Neuronal stem cell (in vitro differentiated cells): ENCODE results near the gene TMEM38B.

Source experiments
- DNase-seq: peaks from one replicate; pipeline ENCODE4 v3.0.0-alpha.2; 2013; ENCODE audit warnings: low spot score
- H2AFZ ChIP-seq: one replicate; pipeline ENCODE4 v1.6.1; 2013; ENCODE audit warnings: mild to moderate bottlenecking, low read length, inconsistent platforms
- H2AK5ac ChIP-seq: 2 replicates; pipeline ENCODE4 v1.6.1; 2013; ENCODE audit warnings: low read depth, mild to moderate bottlenecking, inconsistent platforms, low read length, moderate library complexity, mixed read lengths
- H2BK120ac ChIP-seq: 2 replicates; pipeline ENCODE4 v1.6.1; 2013; ENCODE audit warnings: low read depth, mild to moderate bottlenecking, inconsistent platforms, low read length, moderate library complexity, mixed read lengths
- H2BK12ac ChIP-seq: one replicate; pipeline ENCODE4 v1.6.1; 2013; ENCODE audit warnings: low read length, inconsistent platforms
- H2BK15ac ChIP-seq: 2 replicates; pipeline ENCODE4 v1.6.1; 2013; ENCODE audit warnings: mild to moderate bottlenecking, low read length, inconsistent platforms, mixed read lengths
- H2BK5ac ChIP-seq: one replicate; pipeline ENCODE4 v1.6.1; 2013; ENCODE audit warnings: inconsistent platforms, mild to moderate bottlenecking, low read length, moderate library complexity
- H3K14ac ChIP-seq: one replicate; pipeline ENCODE4 v1.6.1; 2013; ENCODE audit warnings: low read length, inconsistent platforms
- H3K18ac ChIP-seq: 2 replicates; pipeline ENCODE4 v1.6.1; 2013; ENCODE audit warnings: low read length, inconsistent platforms
- H3K23ac ChIP-seq: 2 replicates; pipeline ENCODE4 v1.6.1; 2013; ENCODE audit warnings: low read depth, mild to moderate bottlenecking, mixed read lengths, low read length, inconsistent platforms; ENCODE audit not compliant: poor library complexity
- H3K27ac ChIP-seq: replicated peaks from 3 replicates; pipeline ENCODE4 v1.5.1; 2013; ENCODE audit warnings: low read length, inconsistent platforms
- H3K27me3 ChIP-seq, 3 experiments: 2 replicates each; pipeline ENCODE4 v1.6.1; 2013; ENCODE audit warnings: low read length in 3 of 3, mild to moderate bottlenecking in 2 of 3, inconsistent platforms in 1 of 3, low read depth in 1 of 3, mixed read lengths in 1 of 3, moderate library complexity in 1 of 3; ENCODE audit not compliant: control insufficient read depth in 3 of 3, insufficient read depth in 3 of 3
- H3K36me3 ChIP-seq, 2 donors: replicated peaks in 1 of 2; 2 replicates each; pipeline ENCODE4 v1.6.1; 2013; ENCODE audit warnings: low read length in 2 of 2; ENCODE audit not compliant: control insufficient read depth in 2 of 2, insufficient read depth in 2 of 2
- H3K4ac ChIP-seq: 2 replicates; pipeline ENCODE4 v1.6.1; 2013; ENCODE audit warnings: inconsistent platforms, mild to moderate bottlenecking, low read length, moderate library complexity
- H3K4me1 ChIP-seq, 2 donors: 1 replicate in 1 of 2; 2 replicates in 1 of 2; pipeline ENCODE4 v1.6.1; 2013; ENCODE audit warnings: low read length in 2 of 2, low read depth in 1 of 2; ENCODE audit not compliant: control insufficient read depth in 2 of 2, insufficient read depth in 1 of 2
- H3K4me2 ChIP-seq: one replicate; pipeline ENCODE4 v1.6.1; 2013; ENCODE audit warnings: mild to moderate bottlenecking, low read length, inconsistent platforms; ENCODE audit not compliant: insufficient read depth, poor library complexity, severe bottlenecking
- H3K4me3 ChIP-seq, 2 donors: 2 replicates each; pipeline ENCODE4 v1.5.1; 2013; ENCODE audit warnings: low read length in 2 of 2, mild to moderate bottlenecking in 2 of 2, inconsistent platforms in 1 of 2, moderate library complexity in 1 of 2
- H3K79me1 ChIP-seq: one replicate; pipeline ENCODE4 v1.6.1; 2013; ENCODE audit warnings: low read depth, mild to moderate bottlenecking, inconsistent platforms, low read length, moderate library complexity
- H3K9ac ChIP-seq: one replicate; pipeline ENCODE4 v1.6.1; 2013; ENCODE audit warnings: mild to moderate bottlenecking, low read depth, low read length, inconsistent platforms; ENCODE audit not compliant: poor library complexity
- H3K9me3 ChIP-seq, 2 donors: replicated peaks in 1 of 2; 2 replicates each; pipeline versions ENCODE3 to v1.6.1; 2013; ENCODE audit warnings: low read length in 2 of 2, mild to moderate bottlenecking in 2 of 2, inconsistent platforms in 1 of 2, low read depth in 1 of 2, mixed read lengths in 1 of 2, moderate library complexity in 1 of 2; ENCODE audit not compliant: control insufficient read depth in 2 of 2, insufficient read depth in 1 of 2
- H4K8ac ChIP-seq: one replicate; pipeline ENCODE4 v1.6.1; 2013; ENCODE audit warnings: low read depth, mild to moderate bottlenecking, inconsistent platforms, low read length, moderate library complexity
- H4K91ac ChIP-seq: one replicate; pipeline ENCODE4 v1.6.1; 2013; ENCODE audit warnings: low read length, low read depth, mild to moderate bottlenecking, inconsistent platforms; ENCODE audit not compliant: poor library complexity
- WGBS, 2 donors: extraction: QIAGEN DNeasy Blood & Tissue Kit; methylation state at CpG; one replicate each; pipeline ENCODE4 v1.1.7; 2013; ENCODE audit warnings: missing lambda C conversion rate in 2 of 2, mixed read lengths in 1 of 2; ENCODE audit not compliant: insufficient read length in 2 of 2, insufficient replicate concordance in 1 of 2; ENCODE audit errors: extremely low coverage in 2 of 2; 5-methylcytosine and 5-hydroxymethylcytosine counted together

Gene TMEM38B

DNA sequence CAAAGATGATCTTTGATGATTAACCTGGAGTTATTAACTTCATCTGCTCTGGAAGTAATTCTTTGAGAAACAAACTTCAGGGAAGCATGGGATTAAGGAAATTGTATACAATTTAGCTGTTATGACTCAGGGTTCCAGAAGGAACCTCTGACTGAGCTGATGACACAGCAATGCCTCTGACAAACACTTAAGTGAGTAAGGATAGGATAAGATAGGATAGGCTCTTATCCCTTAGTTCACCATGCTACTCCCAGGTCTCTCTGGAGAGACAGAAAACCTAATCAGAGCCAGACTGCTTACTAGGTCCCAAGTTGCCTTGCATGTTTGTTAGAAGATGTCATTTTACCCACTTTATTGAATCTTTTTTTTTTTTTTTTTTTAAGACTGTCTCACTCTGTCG lies 12.6 kb upstream of the TMEM38B start:
- no peaks in the 10 kb centered on the region for H3K9me3 ChIP-seq
- H2AFZ ChIP-seq: no peak overlapping the region
- H2BK120ac ChIP-seq: no peak overlapping the region
- no peak overlapping the region for H4K91ac ChIP-seq
- no peak overlapping the region for H2AK5ac ChIP-seq
- H3K18ac ChIP-seq: no peak overlapping the region
- peaks cover 3 to 9% of the 10 kb centered on the region in 2 donors for H3K4me1 ChIP-seq
- no peak overlapping the region for H2BK15ac ChIP-seq
- no peak overlapping the region for H3K4me2 ChIP-seq
- no peak overlapping the region for H4K8ac ChIP-seq
- H3K27me3 ChIP-seq: no peaks in the 10 kb centered on the region
- no peaks in the 10 kb centered on the region for H3K36me3 ChIP-seq
- H3K4me3 ChIP-seq: no peak overlapping the region
- H3K23ac ChIP-seq: no peak overlapping the region
- no CpG with 5 or more reads among the region's 1 CpG for WGBS, 2 donors
- no peak overlapping the region for H3K4ac ChIP-seq
- H2BK5ac ChIP-seq: no peak overlapping the region
- no peaks in the 10 kb centered on the region for H3K79me1 ChIP-seq
- no peak overlapping the region for H3K27ac ChIP-seq
- no peak overlapping the region for H3K14ac ChIP-seq
- no peak for DNase-seq
- no peak overlapping the region for H3K9ac ChIP-seq
- no peak overlapping the region for H2BK12ac ChIP-seq

DNA sequence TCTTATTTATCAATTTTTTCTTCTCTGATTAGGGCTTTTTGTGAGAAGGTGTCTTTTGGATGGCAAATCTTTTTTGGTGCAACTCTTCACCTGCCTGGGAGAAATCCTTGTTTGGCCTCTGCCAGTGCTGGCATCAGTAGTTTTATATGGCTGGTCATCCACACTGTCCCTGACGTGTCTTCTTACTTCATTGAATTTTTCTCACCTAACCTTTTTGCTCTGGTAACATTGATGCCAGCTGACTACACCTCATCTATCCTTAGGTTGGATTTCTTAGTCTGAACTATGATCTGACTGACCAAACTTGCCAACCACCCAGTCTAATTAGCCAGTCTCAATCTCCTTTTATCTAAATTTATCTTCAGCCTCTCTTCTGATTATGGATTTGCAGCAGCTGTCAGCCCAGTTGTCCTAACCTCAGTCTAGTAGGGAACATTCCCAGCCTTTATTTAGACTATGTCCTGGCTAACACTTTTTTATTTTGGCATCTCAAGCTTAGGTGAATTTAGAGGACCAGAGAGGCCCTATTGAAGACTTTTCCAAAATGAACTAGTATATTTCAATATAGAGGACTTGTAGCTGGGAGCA lies 10.6 kb upstream of the TMEM38B start:
- Histone ChIP-seq H3K36me3 (no peaks in the 10 kb centered on the region), H2BK5ac (no peak overlapping the region), H3K4me3 (no peak overlapping the region), H2BK15ac (no peak overlapping the region), H3K27ac (no peak overlapping the region), H3K23ac (no peak overlapping the region), H3K4ac (no peak overlapping the region), H4K91ac (no peak overlapping the region), H2AFZ (no peak overlapping the region), H3K79me1 (no peaks in the 10 kb centered on the region), H3K18ac (no peak overlapping the region), H3K4me2 (no peak overlapping the region), H3K4me1 (peaks cover 0 to 1% of the 10 kb centered on the region in 2 donors), H3K14ac (no peak overlapping the region), H2AK5ac (no peak overlapping the region), H2BK12ac (no peak overlapping the region), H3K9me3 (no peaks in the 10 kb centered on the region), H3K9ac (no peak overlapping the region), H2BK120ac (no peak overlapping the region), H3K27me3 (no peaks in the 10 kb centered on the region), H4K8ac (no peak overlapping the region)
- DNase-seq: no peak
- no CpG with 5 or more reads among the region's 1 CpG for WGBS, 2 donors

DNA sequence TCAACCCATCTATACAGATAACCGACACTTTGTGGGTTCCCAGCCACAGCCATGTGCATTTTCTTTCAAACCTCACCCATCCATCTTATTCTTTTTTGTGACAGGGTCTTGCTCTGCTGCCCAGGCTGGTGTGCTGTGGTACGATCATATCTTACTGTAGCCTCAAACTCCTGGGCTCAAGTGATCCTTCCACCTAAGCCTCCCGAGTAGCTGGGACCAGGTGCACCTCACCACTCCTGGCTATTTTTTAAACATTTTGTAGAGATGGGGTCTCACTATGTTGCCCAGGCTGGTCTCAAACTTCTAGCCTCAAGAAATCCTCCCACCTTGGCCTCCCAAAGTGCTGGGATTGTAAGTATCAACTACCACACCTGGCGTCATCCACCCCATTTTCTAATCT lies 7.4 kb upstream of the TMEM38B start:
- no peak overlapping the region for H3K4me2 ChIP-seq
- H3K4ac ChIP-seq: no peak overlapping the region
- H4K8ac ChIP-seq: no peak overlapping the region
- no peak overlapping the region for H2BK120ac ChIP-seq
- no peaks in the 10 kb centered on the region for H3K4me1 ChIP-seq
- H4K91ac ChIP-seq: no peak overlapping the region
- H3K27ac ChIP-seq: no peak overlapping the region
- H3K9ac ChIP-seq: no peak overlapping the region
- no CpG with 5 or more reads among the region's 4 CpGs for WGBS, 2 donors
- no peak overlapping the region for H2BK12ac ChIP-seq
- no peak overlapping the region for H3K23ac ChIP-seq
- H3K14ac ChIP-seq: no peak overlapping the region
- H3K18ac ChIP-seq: no peak overlapping the region
- no peak overlapping the region for H2AFZ ChIP-seq
- no peak overlapping the region for H2BK5ac ChIP-seq
- DNase-seq: no peak
- H2AK5ac ChIP-seq: no peak overlapping the region
- H3K9me3 ChIP-seq: no peaks in the 10 kb centered on the region
- H3K36me3 ChIP-seq: no peaks in the 10 kb centered on the region
- no peak overlapping the region for H3K4me3 ChIP-seq
- no peaks in the 10 kb centered on the region for H3K27me3 ChIP-seq
- no peak overlapping the region for H2BK15ac ChIP-seq
- no peaks in the 10 kb centered on the region for H3K79me1 ChIP-seq

DNA sequence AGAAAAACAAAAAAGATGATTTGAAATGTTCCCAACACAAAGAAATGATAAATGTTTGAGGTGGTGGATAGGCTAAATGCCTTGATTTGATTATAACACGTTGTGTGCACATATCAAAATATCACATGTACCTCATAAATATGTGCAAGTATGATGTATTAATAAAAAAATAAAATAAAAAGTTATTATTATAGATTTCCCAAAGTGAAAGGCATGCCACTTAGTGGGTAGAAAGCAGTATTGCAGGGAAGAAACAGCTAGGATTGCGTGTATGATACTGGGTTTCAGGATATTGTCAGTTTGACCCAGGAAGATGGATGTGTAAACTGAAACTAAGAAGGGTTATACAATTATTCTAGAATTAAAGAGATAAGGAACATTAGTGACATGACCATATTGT lies 3.6 kb upstream of the TMEM38B start:
- H2BK5ac ChIP-seq: no peak overlapping the region
- H2AK5ac ChIP-seq: no peak overlapping the region
- no peak overlapping the region for H4K8ac ChIP-seq
- no peak overlapping the region for H2BK120ac ChIP-seq
- no peak overlapping the region for H3K27ac ChIP-seq
- no peak overlapping the region for H2AFZ ChIP-seq
- H3K27me3 ChIP-seq: peaks cover 0 to 11% (median 8%) of the 10 kb centered on the region in 3 experiments
- H3K4me2 ChIP-seq: no peak overlapping the region
- H3K14ac ChIP-seq: no peak overlapping the region
- no CpG with 5 or more reads among the region's 2 CpGs for WGBS, 2 donors
- no peak overlapping the region for H4K91ac ChIP-seq
- no peak overlapping the region for H3K9ac ChIP-seq
- H3K4ac ChIP-seq: no peak overlapping the region
- H3K4me1 ChIP-seq: peaks cover 2 to 6% of the 10 kb centered on the region in 2 donors
- no peak overlapping the region for H2BK12ac ChIP-seq
- H3K23ac ChIP-seq: no peak overlapping the region
- no peaks in the 10 kb centered on the region for H3K9me3 ChIP-seq
- H3K36me3 ChIP-seq: no peaks in the 10 kb centered on the region
- H3K79me1 ChIP-seq: no peaks in the 10 kb centered on the region
- H2BK15ac ChIP-seq: no peak overlapping the region
- H3K18ac ChIP-seq: no peak overlapping the region
- no peak overlapping the region for H3K4me3 ChIP-seq
- DNase-seq: no peak
